ENCODE data around the gene PSORS1C1. TPM values are rescaled to one million over a fixed set of nuclear protein-coding genes. Genes with fewer than 3 reads are reported as not detected.
"Not testable (repeated sequence)": the region's sequence is repeated elsewhere in the genome, so short reads cannot be mapped to it uniquely, and the experiment has no call there.

The PSORS1C1 gene
- polyA plus RNA-seq, 1 of the 3 experiments (the other 2 are of a cell fraction), result 3.1 TPM

DNA sequence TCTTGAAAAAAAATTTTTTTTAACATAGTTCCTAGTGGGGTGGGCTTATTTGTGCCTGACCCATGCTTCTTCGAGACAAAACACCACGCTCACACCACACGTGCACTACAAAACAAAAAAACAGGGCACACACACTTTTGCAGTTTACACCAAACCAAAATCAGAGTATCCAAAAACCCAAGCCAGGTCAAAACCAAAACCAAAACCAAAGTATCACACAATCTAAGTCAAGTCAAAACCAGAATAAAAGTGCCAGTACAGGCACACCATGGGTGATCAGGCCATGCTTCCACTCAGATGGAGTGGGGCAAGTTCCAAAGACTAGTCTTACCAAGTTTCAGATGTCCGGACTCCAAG lies 71.1 kb downstream of the PSORS1C1 start:
- H3F3A ChIP-seq (replicated peaks; ENCODE audit: insufficient read depth); H3K4me2 ChIP-seq; H3K27me3 ChIP-seq (ENCODE audit: insufficient read depth); H3K79me2 ChIP-seq (ENCODE audit: insufficient read depth); H3K9me2 ChIP-seq; H3K9me3 ChIP-seq; DNase-seq; H3K4me1 ChIP-seq (ENCODE audit: control insufficient read depth in 1 of 2, insufficient read depth in 2 of 2, low read depth in 1 of 2, low read length in 1 of 2); POLR2A ChIA-PET; H2AFZ ChIP-seq (ENCODE audit: low read depth); H3K27ac ChIP-seq (ENCODE audit: low read depth in 2 of 2, low read length in 1 of 2); H3K4me3 ChIP-seq (ENCODE audit: low read depth in 2 of 2, low read length in 1 of 2); H3K36me3 ChIP-seq (replicated peaks in 1 of 2; ENCODE audit: control insufficient read depth in 1 of 2, insufficient read depth in 2 of 2, low read length in 1 of 2); H3K9ac ChIP-seq; H4K20me1 ChIP-seq (ENCODE audit: insufficient read depth); CTCF ChIA-PET: not testable (repeated sequence)
- 84% methylated on average over 4 of the region's 4 CpGs for WGBS (ENCODE audit: low lambda C conversion rate)

DNA sequence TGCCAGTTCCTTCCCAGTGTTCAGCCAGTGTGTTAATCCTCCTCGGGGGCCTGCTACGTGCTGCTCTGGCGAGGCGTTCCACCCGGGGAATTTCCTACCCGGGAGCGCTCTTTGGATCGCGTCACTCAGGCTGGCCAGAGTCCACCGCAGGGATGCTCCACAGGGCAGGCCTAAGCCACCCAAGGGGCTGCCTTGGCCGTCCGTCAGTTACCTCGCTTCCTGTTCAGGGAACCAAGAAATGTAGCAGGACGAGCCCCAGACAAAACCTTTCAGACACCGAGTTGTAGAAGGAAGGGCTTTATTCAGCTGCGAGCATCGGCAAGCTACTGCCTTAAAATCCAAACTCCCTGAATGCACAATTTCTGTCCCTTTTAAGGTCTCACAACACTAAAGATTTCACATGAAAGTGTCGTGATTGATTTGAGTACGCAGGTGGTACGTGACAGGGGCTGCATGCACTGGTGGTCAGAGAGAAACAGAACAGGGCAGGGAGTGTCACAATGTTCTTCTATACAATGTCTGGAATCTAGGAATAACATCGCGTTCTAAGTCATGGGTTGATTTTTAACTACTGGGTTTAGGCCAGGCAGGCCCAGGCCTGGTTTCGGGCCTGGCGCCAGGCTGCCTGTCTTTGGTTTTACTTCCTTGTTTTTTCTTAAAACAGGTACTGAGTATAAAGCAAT lies 71.6 kb downstream of the PSORS1C1 start:
- Histone ChIP-seq H3K27ac (ENCODE audit: low read depth in 2 of 2, low read length in 1 of 2) (no peak overlapping the region), H3K9ac (no peak overlapping the region), H3K9me3 (no peaks in the 10 kb centered on the region), H3F3A (replicated peaks; ENCODE audit: insufficient read depth) (no peaks in the 10 kb centered on the region), H3K27me3 (ENCODE audit: insufficient read depth) (no peaks in the 10 kb centered on the region), H2AFZ (ENCODE audit: low read depth) (no peak overlapping the region), H3K4me1 (ENCODE audit: control insufficient read depth in 1 of 2, insufficient read depth in 2 of 2, low read depth in 1 of 2, low read length in 1 of 2) (no peaks in the 10 kb centered on the region), H3K9me2 (no peaks in the 10 kb centered on the region), H3K36me3 (replicated peaks in 1 of 2; ENCODE audit: control insufficient read depth in 1 of 2, insufficient read depth in 2 of 2, low read length in 1 of 2) (no peaks in the 10 kb centered on the region), H4K20me1 (ENCODE audit: insufficient read depth) (no peaks in the 10 kb centered on the region), H3K4me3 (ENCODE audit: low read depth in 2 of 2, low read length in 1 of 2) (no peak overlapping the region), H3K4me2 (no peak overlapping the region), H3K79me2 (ENCODE audit: insufficient read depth) (no peaks in the 10 kb centered on the region)
- WGBS (ENCODE audit: low lambda C conversion rate), result 88% methylated on average over 19 of the region's 24 CpGs
- POLR2A ChIA-PET, result no interaction called here
- DNase-seq, result no peak
- CTCF ChIA-PET, result interaction anchor here (1.0 kb wide), 1 partner anchor 94 kb away, joined by 4 read pairs; no protein-coding TSS in a partner anchor
- TF ChIP-seq NFIC (IDR thresholded peaks at IDR 0.05; ENCODE audit: borderline replicate concordance) (no peak), NRF1 (IDR thresholded peaks at IDR 0.05; ENCODE audit: low read depth, low read length) (no peak), ELF1 (IDR thresholded peaks at IDR 0.05) (no peak), FOSL2 (IDR thresholded peaks at IDR 0.05; ENCODE audit: borderline replicate concordance, low read depth) (no peak), RCOR1 (IDR thresholded peaks at IDR 0.05; ENCODE audit: low read length) (no peak), EP300 (IDR thresholded peaks at IDR 0.05; ENCODE audit: borderline replicate concordance in 1 of 2, low read depth in 1 of 2, low read length in 1 of 2) (no peak), GABPA (IDR thresholded peaks at IDR 0.05; ENCODE audit: low read depth) (no peak), SMC3 (IDR thresholded peaks at IDR 0.05; ENCODE audit: low read depth, low read length) (no peak), MEF2A (IDR thresholded peaks at IDR 0.05; ENCODE audit: borderline replicate concordance, low read depth) (no peak), POLR2AphosphoS5 (IDR thresholded peaks at IDR 0.05; ENCODE audit: low read depth, low read length) (no peak), RFX5 (IDR thresholded peaks at IDR 0.05; ENCODE audit: low read length) (no peak), JUND (IDR thresholded peaks at IDR 0.05) (no peak), TCF12 (IDR thresholded peaks at IDR 0.05) (no peak), FOXJ3 (CRISPR knock-in tag; IDR thresholded peaks at IDR 0.05) (no peak), FOXM1 (IDR thresholded peaks at IDR 0.05; ENCODE audit: low read depth) (no peak), RAD21 (IDR thresholded peaks at IDR 0.05; ENCODE audit: low read length) (no peak)
- TF ChIP-seq, protein P1, sequence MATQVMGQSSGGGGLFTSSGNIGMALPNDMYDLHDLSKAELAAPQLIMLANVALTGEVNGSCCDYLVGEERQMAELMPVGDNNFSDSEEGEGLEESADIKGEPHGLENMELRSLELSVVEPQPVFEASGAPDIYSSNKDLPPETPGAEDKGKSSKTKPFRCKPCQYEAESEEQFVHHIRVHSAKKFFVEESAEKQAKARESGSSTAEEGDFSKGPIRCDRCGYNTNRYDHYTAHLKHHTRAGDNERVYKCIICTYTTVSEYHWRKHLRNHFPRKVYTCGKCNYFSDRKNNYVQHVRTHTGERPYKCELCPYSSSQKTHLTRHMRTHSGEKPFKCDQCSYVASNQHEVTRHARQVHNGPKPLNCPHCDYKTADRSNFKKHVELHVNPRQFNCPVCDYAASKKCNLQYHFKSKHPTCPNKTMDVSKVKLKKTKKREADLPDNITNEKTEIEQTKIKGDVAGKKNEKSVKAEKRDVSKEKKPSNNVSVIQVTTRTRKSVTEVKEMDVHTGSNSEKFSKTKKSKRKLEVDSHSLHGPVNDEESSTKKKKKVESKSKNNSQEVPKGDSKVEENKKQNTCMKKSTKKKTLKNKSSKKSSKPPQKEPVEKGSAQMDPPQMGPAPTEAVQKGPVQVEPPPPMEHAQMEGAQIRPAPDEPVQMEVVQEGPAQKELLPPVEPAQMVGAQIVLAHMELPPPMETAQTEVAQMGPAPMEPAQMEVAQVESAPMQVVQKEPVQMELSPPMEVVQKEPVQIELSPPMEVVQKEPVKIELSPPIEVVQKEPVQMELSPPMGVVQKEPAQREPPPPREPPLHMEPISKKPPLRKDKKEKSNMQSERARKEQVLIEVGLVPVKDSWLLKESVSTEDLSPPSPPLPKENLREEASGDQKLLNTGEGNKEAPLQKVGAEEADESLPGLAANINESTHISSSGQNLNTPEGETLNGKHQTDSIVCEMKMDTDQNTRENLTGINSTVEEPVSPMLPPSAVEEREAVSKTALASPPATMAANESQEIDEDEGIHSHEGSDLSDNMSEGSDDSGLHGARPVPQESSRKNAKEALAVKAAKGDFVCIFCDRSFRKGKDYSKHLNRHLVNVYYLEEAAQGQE (IDR thresholded peaks at IDR 0.05; ENCODE audit: low read depth, low read length), result no peak
- TF ChIP-seq, protein P2, sequence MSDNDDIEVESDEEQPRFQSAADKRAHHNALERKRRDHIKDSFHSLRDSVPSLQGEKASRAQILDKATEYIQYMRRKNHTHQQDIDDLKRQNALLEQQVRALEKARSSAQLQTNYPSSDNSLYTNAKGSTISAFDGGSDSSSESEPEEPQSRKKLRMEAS (IDR thresholded peaks at IDR 0.05; ENCODE audit: low read depth), result no peak
- TF ChIP-seq, protein P3, sequence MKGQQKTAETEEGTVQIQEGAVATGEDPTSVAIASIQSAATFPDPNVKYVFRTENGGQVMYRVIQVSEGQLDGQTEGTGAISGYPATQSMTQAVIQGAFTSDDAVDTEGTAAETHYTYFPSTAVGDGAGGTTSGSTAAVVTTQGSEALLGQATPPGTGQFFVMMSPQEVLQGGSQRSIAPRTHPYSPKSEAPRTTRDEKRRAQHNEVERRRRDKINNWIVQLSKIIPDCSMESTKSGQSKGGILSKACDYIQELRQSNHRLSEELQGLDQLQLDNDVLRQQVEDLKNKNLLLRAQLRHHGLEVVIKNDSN (IDR thresholded peaks at IDR 0.05; ENCODE audit: borderline replicate concordance, low read depth), result no peak
- TF ChIP-seq, protein P4, sequence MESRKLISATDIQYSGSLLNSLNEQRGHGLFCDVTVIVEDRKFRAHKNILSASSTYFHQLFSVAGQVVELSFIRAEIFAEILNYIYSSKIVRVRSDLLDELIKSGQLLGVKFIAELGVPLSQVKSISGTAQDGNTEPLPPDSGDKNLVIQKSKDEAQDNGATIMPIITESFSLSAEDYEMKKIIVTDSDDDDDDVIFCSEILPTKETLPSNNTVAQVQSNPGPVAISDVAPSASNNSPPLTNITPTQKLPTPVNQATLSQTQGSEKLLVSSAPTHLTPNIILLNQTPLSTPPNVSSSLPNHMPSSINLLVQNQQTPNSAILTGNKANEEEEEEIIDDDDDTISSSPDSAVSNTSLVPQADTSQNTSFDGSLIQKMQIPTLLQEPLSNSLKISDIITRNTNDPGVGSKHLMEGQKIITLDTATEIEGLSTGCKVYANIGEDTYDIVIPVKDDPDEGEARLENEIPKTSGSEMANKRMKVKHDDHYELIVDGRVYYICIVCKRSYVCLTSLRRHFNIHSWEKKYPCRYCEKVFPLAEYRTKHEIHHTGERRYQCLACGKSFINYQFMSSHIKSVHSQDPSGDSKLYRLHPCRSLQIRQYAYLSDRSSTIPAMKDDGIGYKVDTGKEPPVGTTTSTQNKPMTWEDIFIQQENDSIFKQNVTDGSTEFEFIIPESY (IDR thresholded peaks at IDR 0.05; ENCODE audit: borderline replicate concordance, low read depth), result no peak
